WERI-Rb-1 (cell line): ENCODE data around the gene RHBDD2.

Experiments
- DNase-seq: peaks from one replicate; pipeline ENCODE4 v3.0.0-alpha.2; 2020
- H3K27ac ChIP-seq: fragments of 250-450 bp; sonication (Bioruptor Pico); 2 replicates; pipeline ENCODE4 v1.5.1; 2020; ENCODE audit warnings: mild to moderate bottlenecking, moderate library complexity
- H3K27me3 ChIP-seq: fragments of 250-450 bp; sonication (Bioruptor Pico); 2 replicates; pipeline ENCODE4 v1.5.1; 2021; ENCODE audit warnings: mild to moderate bottlenecking, low read depth, moderate library complexity; ENCODE audit not compliant: insufficient read depth, severe bottlenecking
- H3K36me3 ChIP-seq: fragments of 250-450 bp; sonication (Bioruptor Pico); 2 replicates; pipeline ENCODE4 v1.5.1; 2020; ENCODE audit warnings: mild to moderate bottlenecking, moderate library complexity
- H3K4me3 ChIP-seq: 2 replicates; pipeline ENCODE4 v1.5.1; 2011; ENCODE audit warnings: low read depth, mild to moderate bottlenecking, control low read depth, low read length
- H3K9me3 ChIP-seq: fragments of 250-450 bp; sonication (Bioruptor Pico); 2 replicates; pipeline ENCODE4 v1.5.1; 2021; ENCODE audit warnings: mild to moderate bottlenecking, moderate library complexity; ENCODE audit not compliant: severe bottlenecking
- CTCF ChIP-seq: IDR thresholded peaks from 2 replicates; pipeline ENCODE4 v1.5.1; 2011; ENCODE audit warnings: low read depth, mild to moderate bottlenecking, control low read depth, inconsistent platforms, low read length

RHBDD2 gene

GRCh38 chr7:75884476-75884875 lies 5.6 kb downstream of the RHBDD2 start:
- Histone ChIP-seq H3K4me3 (no peak overlapping the region), H3K27ac (peak overlapping the region; percentile 67), H3K27me3 (no peaks in the 10 kb centered on the region), H3K36me3 (peaks cover 84% of the 10 kb centered on the region), H3K9me3 (no peaks in the 10 kb centered on the region)
- TF ChIP-seq CTCF: no peak
- peak; percentile 59 for DNase-seq

- peak; percentile 36 for DNase-seq
- H3K36me3 ChIP-seq: peaks cover 81% of the 10 kb centered on the region
Observed at GRCh38 chr7:75885036-75885435, 6.2 kb downstream of the RHBDD2 start.

GRCh38 chr7:75887669-75888369 lies 9.0 kb downstream of the RHBDD2 start:
- H3K9me3 ChIP-seq: no peaks in the 10 kb centered on the region
- H3K4me3 ChIP-seq: no peak overlapping the region
- no peaks in the 10 kb centered on the region for H3K27me3 ChIP-seq
- no peak overlapping the region for H3K27ac ChIP-seq
- no peak for DNase-seq
- no peak for TF ChIP-seq CTCF
- peaks cover 55% of the 10 kb centered on the region for H3K36me3 ChIP-seq

More at GRCh38 chr7:75885036-75885435, 6.2 kb downstream of the RHBDD2 start:
- Histone ChIP-seq H3K9me3 (no peaks in the 10 kb centered on the region), H3K27me3 (no peaks in the 10 kb centered on the region), H3K27ac (peak overlapping the region; percentile 67), H3K4me3 (no peak overlapping the region)
- no peak for TF ChIP-seq CTCF

GRCh38 chr7:75888464-75889222 lies 9.8 kb downstream of the RHBDD2 start:
- TF ChIP-seq CTCF: no peak
- DNase-seq: no peak
- Histone ChIP-seq H3K36me3 (peaks cover 48% of the 10 kb centered on the region), H3K27ac (no peak overlapping the region), H3K27me3 (no peaks in the 10 kb centered on the region), H3K9me3 (no peaks in the 10 kb centered on the region), H3K4me3 (no peak overlapping the region)

- Histone ChIP-seq H3K27me3 (no peaks in the 10 kb centered on the region), H3K27ac (no peak overlapping the region)
- no peak for TF ChIP-seq CTCF
Observed at GRCh38 chr7:75889223-75889825, 10.5 kb downstream of the RHBDD2 start.

More at GRCh38 chr7:75889223-75889825, 10.5 kb downstream of the RHBDD2 start:
- Histone ChIP-seq H3K9me3 (no peaks in the 10 kb centered on the region), H3K4me3 (no peak overlapping the region), H3K36me3 (peaks cover 41% of the 10 kb centered on the region)
- DNase-seq: no peak
